SK-N-MC (cell line): ENCODE data around the gene DEAF1.

ENCODE experiments used
- EZH2 ChIP-seq: fragments of 200-600 bp; sonication (generic); IDR thresholded peaks from one replicate; pipeline ENCODE4 v1.6.1; 2017; ENCODE audit warnings: antibody characterized with exemption
- FOXP2 ChIP-seq: optimal IDR thresholded peaks from 2 replicates; pipeline ENCODE3; 2011; ENCODE audit warnings: mild to moderate bottlenecking, moderate library complexity; ENCODE audit not compliant: insufficient read depth; ENCODE audit errors: extremely low read length, control extremely low read depth
- POLR2AphosphoS5 ChIP-seq: IDR thresholded peaks from 2 replicates; pipeline ENCODE4 v1.6.1; 2012; ENCODE audit warnings: mild to moderate bottlenecking, low read depth, low read length, borderline replicate concordance

DNA sequence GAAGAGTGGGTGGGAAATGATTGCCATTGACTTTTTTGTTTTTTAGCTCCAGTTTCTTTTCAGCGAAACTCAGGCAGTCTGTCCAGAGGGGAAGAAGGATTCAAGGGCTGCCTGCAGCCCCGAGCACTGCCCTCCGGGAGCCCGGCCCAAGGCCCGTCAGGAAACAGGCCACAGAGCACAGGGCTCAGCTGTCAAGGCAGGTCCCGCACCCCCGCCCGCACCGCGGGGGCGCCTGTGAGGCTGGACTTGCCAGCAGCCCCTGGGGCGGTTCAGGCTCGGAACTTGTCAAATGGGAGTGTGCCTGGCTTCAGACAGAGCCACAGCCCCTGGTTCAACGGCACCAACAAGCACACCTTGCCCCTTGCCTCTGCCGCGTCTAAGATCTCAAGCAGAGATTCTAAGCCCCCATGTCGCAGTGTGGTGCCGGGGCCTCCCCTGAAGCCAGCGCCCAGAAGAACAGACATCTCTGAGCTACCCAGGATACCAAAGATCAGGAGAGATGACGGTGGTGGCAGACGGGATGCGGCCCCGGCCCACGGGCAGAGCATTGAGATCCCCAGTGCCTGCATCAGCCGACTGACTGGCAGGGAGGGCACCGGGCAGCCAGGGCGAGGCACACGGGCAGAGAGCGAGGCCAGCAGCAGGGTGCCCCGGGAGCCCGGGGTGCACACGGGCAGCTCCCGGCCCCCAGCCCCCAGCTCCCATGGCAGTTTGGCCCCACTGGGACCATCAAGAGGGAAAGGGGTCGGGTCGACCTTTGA is 87.8 kb downstream of the DEAF1 start:
- TF ChIP-seq EZH2 (no peak), POLR2AphosphoS5 (no peak), FOXP2 (no peak)
